Adrenal gland (tissue), 12 donors: ENCODE results near the gene CIC. TPM values are rescaled to one million over a fixed set of nuclear protein-coding genes. Genes with fewer than 3 reads are reported as not detected.
A peak's percentile ranks its signal among the peaks of the same experiment; 100 is the strongest.

ENCODE experiments used
- DNase-seq, 7 donors: peaks; one replicate each; pipeline ENCODE4 v3.0.0-alpha.2; 2019 to 2020
- H3K27ac ChIP-seq, 5 donors: fragments of 200-600 bp; sonication (generic) in 4 of 5; 1 replicate in 3 of 5; 2 replicates in 2 of 5; pipeline versions ENCODE4 v1.5.1 to v1.8.0; 2016 to 2020; ENCODE audit warnings: mild to moderate bottlenecking in 1 of 5
- H3K27me3 ChIP-seq: fragments of 200-600 bp; 2 replicates; pipeline ENCODE4 v1.8.0; 2021
- H3K36me3 ChIP-seq, 2 donors: fragments of 200-600 bp; replicated peaks in 1 of 2; 1 replicate in 1 of 2; 2 replicates in 1 of 2; pipeline versions ENCODE4 v1.5.1 to v1.8.0; 2018 to 2022
- H3K4me1 ChIP-seq, 2 donors: fragments of 200-600 bp; replicated peaks in 1 of 2; 1 replicate in 1 of 2; 2 replicates in 1 of 2; pipeline versions ENCODE4 v1.5.1 to v1.8.0; 2018 to 2021
- H3K4me3 ChIP-seq, 4 donors: fragments of 200-600 bp; sonication (generic) in 3 of 4; one replicate each; pipeline ENCODE4 v1.5.1; 2016 to 2018
- H3K9me3 ChIP-seq, 3 donors: fragments of 200-600 bp; sonication (generic) in 1 of 3; replicated peaks in 1 of 3; 1 replicate in 2 of 3; 2 replicates in 1 of 3; pipeline versions ENCODE4 v1.5.1 to v1.8.0; 2016 to 2021
- CTCF ChIP-seq, 6 experiments: fragments of 450-650 bp in 4 of 6; fragments of 200-600 bp in 2 of 6; sonication (generic) in 1 of 6; IDR thresholded peaks; 1 replicate in 5 of 6; 2 replicates in 1 of 6; pipeline versions ENCODE4 v1.5.1 to v1.8.0; 2016 to 2021; ENCODE audit warnings: antibody characterized with exemption in 6 of 6, mild to moderate bottlenecking in 2 of 6, moderate library complexity in 1 of 6
- POLR2A ChIP-seq, 2 donors: fragments of 450-650 bp; IDR thresholded peaks; one replicate each; pipeline ENCODE4 v1.6.1; 2017; ENCODE audit warnings: antibody characterized with exemption in 2 of 2, mild to moderate bottlenecking in 2 of 2, moderate library complexity in 1 of 2
- WGBS, 4 donors: extraction: QIAGEN DNeasy Blood & Tissue Kit in 2 of 4; methylation state at CpG; one replicate each; pipeline versions ENCODE4 v1.1.5 to v1.1.7; 2013 to 2017; 5-methylcytosine and 5-hydroxymethylcytosine counted together
- intact Hi-C, 2 donors: fragments of 100-400 bp; cut with DNase I; formaldehyde crosslinking; loops; one replicate each; pipeline versions ENCODE4 v1.14.1 to v1.15.0; 2022 to 2023
- polyA plus RNA-seq, 3 donors: library from polyadenylated mRNA; stranded (reverse); fragments of 200-250 nt in 2 of 3; fragments of 350-450 nt in 1 of 3; fragmentation: Illumina TruSeq in 1 of 3; extraction: RNeasy Lipid Tissue Mini Kit (QIAGEN cat#74804) in 1 of 3; gene quantifications; one replicate each; pipeline ENCODE4 v1.2.3, GENCODE V29; 2013 to 2014
- total RNA-seq, 9 donors: library from RNA; depleted of rRNA in 4 of 9; stranded (reverse); fragments of >200 nt in 4 of 9; fragments of 120-200 nt in 1 of 9; fragmentation: NEBNext Ultra II Directional in 1 of 9; extraction: Animal tissue kit (Norgen Biotek cat#: 25700) in 1 of 9; gene quantifications; one replicate each; pipeline versions ENCODE4 v1.1.0 to v1.2.4, GENCODE V29; 2013 to 2023
- donor health status: healthy with polysubstance abuse.
- donor health status: Bipolar disorder and iron deficiency.
- donor health status: DM: yes; HTN: yes; CAD: no.
- donor health status: DM: no; HTN: no; CAD: no.
- donor health status: DM: no; HTN: no; CAD: no.
- donor health status: DM: yes; HTN: yes; CAD: no.

Gene CIC
- total and polyA plus RNA-seq, 12 donors: 11.9 to 171 (median 71.9) TPM

- Histone ChIP-seq H3K27ac (peak overlapping the region; percentile 86 to 96 (median 92)), H3K4me1 (peaks cover 24 to 31% of the 10 kb centered on the region in 2 donors)
- WGBS, 4 donors: 11 to 28% (median 25%) methylated on average over 7 to 10 of the region's 10 CpGs
Observed at GRCh38 chr19:42269478-42270345, 660 bp downstream of the CIC start.

GRCh38 chr19:42270346-42271044, 1.4 kb downstream of the CIC start:
- peak; percentile 72 to 92 (median 76) for DNase-seq
- no peak for TF ChIP-seq CTCF (IDR thresholded peaks at IDR 0.05)
- TF ChIP-seq POLR2A (IDR thresholded peaks at IDR 0.05): peak; percentile 37 to 61
- Histone ChIP-seq H3K36me3 (peaks cover 0 to 39% of the 10 kb centered on the region in 2 donors), H3K9me3 (no peaks in the 10 kb centered on the region), H3K4me1 (peaks cover 24 to 38% of the 10 kb centered on the region in 2 donors), H3K4me3 (peak overlapping the region in 2 of 4 donors; percentile 56 to 81), H3K27ac (peak overlapping the region; percentile 86 to 96 (median 92)), H3K27me3 (no peaks in the 10 kb centered on the region)
- intact Hi-C loops: no loop called here
- 5 to 13% (median 8%) methylated on average over 5 to 18 of the region's 18 CpGs for WGBS, 4 donors

More at GRCh38 chr19:42269478-42270345, 660 bp downstream of the CIC start:
- peaks cover 0 to 32% of the 10 kb centered on the region in 2 donors for H3K36me3 ChIP-seq
- intact Hi-C loops: loop anchor here in 1 of 2 donors (2.0 kb wide), 1 partner anchor 15 kb away; the partner anchor contains the start of gene ERF
- DNase-seq: peak in 5 of 7 donors; percentile 45 to 68 (median 49)
- no peaks in the 10 kb centered on the region for H3K27me3 ChIP-seq
- H3K9me3 ChIP-seq: no peaks in the 10 kb centered on the region
- H3K4me3 ChIP-seq: peak overlapping the region in 2 of 4 donors; percentile 56 to 81
- no peak for TF ChIP-seq CTCF (IDR thresholded peaks at IDR 0.05)
- TF ChIP-seq POLR2A (IDR thresholded peaks at IDR 0.05): no peak

GRCh38 chr19:42271045-42271419, 2.0 kb downstream of the CIC start:
- peak overlapping the region in 2 of 4 donors; percentile 56 to 81 for H3K4me3 ChIP-seq
- intact Hi-C loops: no loop called here
- no peaks in the 10 kb centered on the region for H3K9me3 ChIP-seq
- WGBS, 4 donors: 39 to 49% (median 44%) methylated on average over 2 to 3 of the region's 3 CpGs
- TF ChIP-seq CTCF (IDR thresholded peaks at IDR 0.05) (no peak), POLR2A (IDR thresholded peaks at IDR 0.05) (no peak)
- H3K27me3 ChIP-seq: no peaks in the 10 kb centered on the region
- peak in 3 of 7 donors; percentile 39 to 73 (median 62) for DNase-seq
- H3K36me3 ChIP-seq: peaks cover 0 to 39% of the 10 kb centered on the region in 2 donors
- peaks cover 24 to 40% of the 10 kb centered on the region in 2 donors for H3K4me1 ChIP-seq
- peak overlapping the region in 4 of 5 donors; percentile 86 to 96 (median 92) for H3K27ac ChIP-seq
